Lung microvascular endothelial cell (primary cell): ENCODE data around the gene ZFAND4. TPM values are rescaled to one million over a fixed set of nuclear protein-coding genes. Genes with fewer than 3 reads are reported as not detected.
A peak's percentile ranks its signal among the peaks of the same experiment; 100 is the strongest.
"Not testable (repeated sequence)": the region's sequence is repeated elsewhere in the genome, so short reads cannot be mapped to it uniquely, and the experiment has no call there.

Experiments
- DNase-seq, 2 donors: peaks; one replicate each; pipeline versions ENCODE4 v3.0.0 to v3.0.0-alpha.2; 2010; ENCODE audit warnings: low read depth in 2 of 2
- total RNA-seq: library from RNA; depleted of rRNA; stranded (reverse); fragments of >200 nt; gene quantifications from 2 replicates; pipeline ENCODE4 v1.2.1, GENCODE V29; 2014

ZFAND4 gene
- total RNA-seq, 1 donor from 2014 or later = 5.2 TPM

GRCh38 chr10:45589868-45590267, 82.7 kb downstream of the ZFAND4 start:
- DNase-seq = no peak

- no peak for DNase-seq
These were observed 83.6 kb downstream of the ZFAND4 start for GRCh38 chr10:45589009-45589408.

- DNase-seq = no peak
These were observed 86.3 kb downstream of the ZFAND4 start for GRCh38 chr10:45586028-45586824.

GRCh38 chr10:45585131-45585530, 87.4 kb downstream of the ZFAND4 start:
- no peak for DNase-seq

- no peak for DNase-seq
These were observed 90.2 kb downstream of the ZFAND4 start for GRCh38 chr10:45582386-45582781.

- peak in 1 of 2 donors; percentile 23 for DNase-seq
These were observed 90.8 kb downstream of the ZFAND4 start for GRCh38 chr10:45581582-45582385.

- DNase-seq = no peak
These were observed 91.4 kb downstream of the ZFAND4 start for GRCh38 chr10:45581216-45581549.

GRCh38 chr10:45580371-45581215, 92.0 kb downstream of the ZFAND4 start:
- DNase-seq = peak in 1 of 2 donors; percentile 19

- no peak for DNase-seq
These were observed 94.1 kb downstream of the ZFAND4 start for GRCh38 chr10:45578384-45578971.

- DNase-seq = no peak
These were observed 96.5 kb downstream of the ZFAND4 start for GRCh38 chr10:45575966-45576597.

- not testable (repeated sequence) for DNase-seq
These were observed 97.4 kb downstream of the ZFAND4 start for GRCh38 chr10:45575032-45575761.

- no peak for DNase-seq
These were observed 103.1 kb downstream of the ZFAND4 start for GRCh38 chr10:45569471-45569870.

- DNase-seq = no peak
These were observed 106.2 kb downstream of the ZFAND4 start for GRCh38 chr10:45566415-45566814.

Other genes with a start within 250 kb of the ZFAND4 start
- 22.2 and 26.2 TPM in 2 replicates for gene WASHC2C, start 54.5 kb upstream of the ZFAND4 start, total RNA-seq
- gene AGAP4, start 174.7 kb upstream of the ZFAND4 start, total RNA-seq = 1.1 and 2.6 TPM in 2 replicates